ENCODE results near the gene APOL4.
"Not testable (repeated sequence)": the region's sequence is repeated elsewhere in the genome, so short reads cannot be mapped to it uniquely, and the experiment has no call there.

The APOL4 gene

DNA sequence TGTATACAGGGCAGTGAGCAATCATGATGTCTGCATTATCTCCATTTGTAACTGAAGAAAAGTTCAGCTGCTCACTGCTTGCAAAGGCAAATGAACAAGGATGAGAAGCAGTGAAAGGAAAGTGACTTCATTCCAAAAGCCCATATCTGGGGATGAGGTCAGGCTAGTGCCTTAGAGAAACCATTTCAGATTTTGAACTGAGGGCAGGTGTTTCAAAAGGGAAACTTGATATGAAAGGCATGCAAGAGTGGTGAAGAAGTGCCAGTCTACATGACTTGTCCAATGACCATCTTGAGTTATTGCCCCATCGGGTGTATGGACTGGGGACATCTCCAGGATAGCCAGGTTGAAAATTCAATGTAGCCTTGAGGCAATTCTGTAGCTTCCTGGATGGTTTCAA, 7.3 kb upstream of the APOL4 start:
- in situ Hi-C loops (cut with HindIII; ENCODE audit: low sequenced_read_pairs) = no loop called here

GRCh38 chr22:36208162-36208765, 6.7 kb upstream of the APOL4 start:
- DNase-seq (ENCODE audit: low read depth) = no peak
- H3K4me3 ChIP-seq (ENCODE audit: low read depth, low read length) = no peak overlapping the region
- TF ChIP-seq CTCF (IDR thresholded peaks at IDR 0.05; ENCODE audit: low read depth, low read length, missing control alignments) = no peak
- in situ Hi-C loops (cut with HindIII; ENCODE audit: low sequenced_read_pairs) = no loop called here

More for the DNA sequence above, 7.3 kb upstream of the APOL4 start:
- TF ChIP-seq CTCF (IDR thresholded peaks at IDR 0.05; ENCODE audit: low read depth, low read length, missing control alignments) = no peak
- H3K4me3 ChIP-seq (ENCODE audit: low read depth, low read length) = no peak overlapping the region
- DNase-seq (ENCODE audit: low read depth) = no peak

DNA sequence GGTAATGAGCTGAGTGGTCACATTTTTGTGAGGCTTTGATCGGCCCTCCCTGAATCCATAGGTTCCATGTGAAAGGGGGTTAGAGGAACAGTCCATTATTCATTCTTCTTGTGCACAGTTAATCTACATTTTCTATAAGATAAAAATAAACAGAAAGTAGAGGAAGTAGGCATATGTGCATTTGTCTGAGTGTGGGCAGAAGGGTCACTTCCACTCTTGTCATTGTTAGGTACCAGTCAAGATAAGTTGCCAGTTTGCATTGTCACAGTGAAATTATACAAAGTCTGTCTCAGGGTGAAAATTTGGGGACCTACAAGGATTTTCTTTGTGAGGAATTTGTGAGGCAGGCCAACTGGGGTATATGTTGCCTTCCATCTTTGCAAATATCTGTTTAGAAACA, 4.6 kb upstream of the APOL4 start:
- in situ Hi-C loops (cut with HindIII; ENCODE audit: low sequenced_read_pairs) = no loop called here
- TF ChIP-seq CTCF (IDR thresholded peaks at IDR 0.05; ENCODE audit: low read depth, low read length, missing control alignments) = no peak
- DNase-seq (ENCODE audit: low read depth) = no peak
- H3K4me3 ChIP-seq (ENCODE audit: low read depth, low read length) = no peak overlapping the region

DNA sequence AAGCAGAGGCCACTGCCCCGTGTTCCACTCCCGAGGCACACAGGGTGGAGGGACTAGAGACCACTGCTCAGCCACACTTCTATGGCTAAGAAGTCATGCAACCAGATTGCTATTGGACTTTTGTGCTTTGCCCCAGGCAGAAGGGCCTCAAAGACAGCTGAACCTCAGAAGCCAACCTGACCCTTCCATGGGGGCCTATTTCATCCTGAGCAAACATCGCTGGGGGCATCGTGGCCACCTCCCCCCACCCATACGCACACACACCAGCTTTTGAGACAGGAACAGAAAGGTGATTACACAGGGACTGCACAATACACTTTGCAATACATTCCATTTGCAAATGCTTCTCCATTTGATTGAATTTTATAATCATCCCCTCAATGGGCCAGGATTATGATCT, 4.0 kb upstream of the APOL4 start:
- DNase-seq (ENCODE audit: low read depth); H3K4me3 ChIP-seq (ENCODE audit: low read depth, low read length); in situ Hi-C loops (cut with HindIII; ENCODE audit: low sequenced_read_pairs): not testable (repeated sequence)

GRCh38 chr22:36204632-36205015, 3.0 kb upstream of the APOL4 start:
- no peak overlapping the region for H3K4me3 ChIP-seq (ENCODE audit: low read depth, low read length)
- TF ChIP-seq CTCF (IDR thresholded peaks at IDR 0.05; ENCODE audit: low read depth, low read length, missing control alignments) = no peak
- in situ Hi-C loops (cut with HindIII; ENCODE audit: low sequenced_read_pairs) = no loop called here
- no peak for DNase-seq (ENCODE audit: low read depth)

DNA sequence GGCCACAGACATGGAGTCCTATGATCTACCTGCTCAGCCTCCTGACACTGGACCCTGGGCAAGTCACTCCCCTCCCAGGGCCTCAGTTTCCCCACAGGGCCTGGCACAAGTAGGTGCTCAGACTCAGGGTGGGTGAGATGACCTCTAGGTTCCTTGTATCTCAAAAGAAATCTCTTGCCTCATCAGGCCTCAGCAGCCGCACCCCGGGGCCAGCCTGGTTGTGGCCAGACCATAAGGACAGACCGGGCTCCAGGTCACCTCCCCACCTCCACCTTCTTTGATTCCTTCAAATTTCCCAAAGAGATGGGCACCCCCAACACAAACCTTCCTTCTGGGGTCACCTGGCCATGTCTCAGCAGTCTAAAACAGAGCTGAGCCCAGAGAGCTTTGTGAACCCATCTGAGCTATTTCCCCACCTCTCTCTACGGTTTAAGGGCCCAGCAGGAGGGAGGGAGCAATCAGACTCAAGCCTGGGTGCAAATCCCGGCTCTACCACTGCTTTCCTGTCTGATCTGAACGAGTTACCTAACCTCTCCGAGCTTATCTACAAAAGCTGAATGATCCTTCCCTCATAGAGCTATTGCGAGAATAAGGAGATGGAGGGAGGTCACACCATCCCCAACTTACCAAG, 2.5 kb upstream of the APOL4 start:
- in situ Hi-C loops (cut with HindIII; ENCODE audit: low sequenced_read_pairs) = no loop called here
- TF ChIP-seq CTCF (IDR thresholded peaks at IDR 0.05; ENCODE audit: low read depth, low read length, missing control alignments) = no peak
- no peak overlapping the region for H3K4me3 ChIP-seq (ENCODE audit: low read depth, low read length)

DNA sequence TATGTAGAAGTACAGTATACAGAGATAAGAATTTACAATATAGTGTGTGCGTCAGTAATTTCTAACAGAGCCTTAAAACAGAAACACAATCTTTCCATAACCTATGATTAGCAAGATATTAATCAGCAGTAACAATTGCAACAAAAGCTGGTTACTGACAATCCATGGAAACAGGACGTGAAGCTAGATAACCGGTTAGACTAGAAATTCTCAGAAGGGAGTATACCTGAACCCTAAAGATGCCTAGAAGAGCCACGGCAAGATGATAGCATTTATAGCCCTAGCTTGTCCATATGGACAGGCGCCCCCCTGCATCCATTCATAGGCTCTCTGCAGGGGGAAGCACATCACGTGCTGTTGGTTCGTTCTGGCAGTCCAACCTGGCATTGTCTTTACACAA, 1.8 kb upstream of the APOL4 start:
- in situ Hi-C loops (cut with HindIII; ENCODE audit: low sequenced_read_pairs); DNase-seq (ENCODE audit: low read depth): not testable (repeated sequence)

More for the DNA sequence above, 2.5 kb upstream of the APOL4 start:
- DNase-seq (ENCODE audit: low read depth) = no peak

GRCh38 chr22:36202906-36203305, 1.3 kb upstream of the APOL4 start:
- H3K4me3 ChIP-seq (ENCODE audit: low read depth, low read length); in situ Hi-C loops (cut with HindIII; ENCODE audit: low sequenced_read_pairs); DNase-seq (ENCODE audit: low read depth): not testable (repeated sequence)

More for the DNA sequence above, 1.8 kb upstream of the APOL4 start:
- H3K4me3 ChIP-seq (ENCODE audit: low read depth, low read length) = not testable (repeated sequence)

- DNase-seq (ENCODE audit: low read depth); H3K4me3 ChIP-seq (ENCODE audit: low read depth, low read length); in situ Hi-C loops (cut with HindIII; ENCODE audit: low sequenced_read_pairs): not testable (repeated sequence)
Observed at GRCh38 chr22:36201025-36201424, 584 bp downstream of the APOL4 start.
